Karpas-422 (cell line): ENCODE data around the gene PRSS12. TPM values are rescaled to one million over a fixed set of nuclear protein-coding genes. Genes with fewer than 3 reads are reported as not detected.

ENCODE experiments used
- DNase-seq: peaks from one replicate; pipeline ENCODE4 v3.0.0-alpha.2; 2015
- H2AFZ ChIP-seq: fragments of 200-600 bp; sonication (generic); 2 replicates; pipeline ENCODE4 v1.6.1; 2014; ENCODE audit warnings: antibody characterized with exemption, low read length, mixed read lengths
- H3K27ac ChIP-seq: fragments of 200-600 bp; sonication (generic); 2 replicates; pipeline ENCODE4 v1.5.1; 2014; ENCODE audit warnings: mild to moderate bottlenecking, low read length, moderate library complexity
- H3K27me3 ChIP-seq: fragments of 200-600 bp; sonication (generic); 2 replicates; pipeline ENCODE4 v1.6.1; 2014; ENCODE audit warnings: low read length, mixed read lengths
- H3K36me3 ChIP-seq: fragments of 200-600 bp; sonication (generic); 2 replicates; pipeline ENCODE4 v1.6.1; 2014; ENCODE audit warnings: low read length, mixed read lengths; ENCODE audit not compliant: insufficient read depth
- H3K4me1 ChIP-seq: fragments of 200-600 bp; sonication (generic); 2 replicates; pipeline ENCODE4 v1.6.1; 2014; ENCODE audit warnings: mild to moderate bottlenecking, low read length, mixed read lengths
- H3K4me2 ChIP-seq: fragments of 200-600 bp; sonication (generic); 2 replicates; pipeline ENCODE4 v1.6.1; 2014; ENCODE audit warnings: low read length, low read depth, mild to moderate bottlenecking; ENCODE audit not compliant: poor library complexity, severe bottlenecking
- H3K4me3 ChIP-seq: fragments of 200-600 bp; sonication (generic); 2 replicates; pipeline ENCODE4 v1.5.1; 2014; ENCODE audit warnings: mild to moderate bottlenecking, antibody characterized with exemption, low read length, mixed read lengths
- H3K79me2 ChIP-seq: fragments of 200-600 bp; sonication (generic); 2 replicates; pipeline ENCODE4 v1.6.1; 2014; ENCODE audit warnings: mild to moderate bottlenecking, low read length, mixed read lengths
- H3K9ac ChIP-seq: fragments of 200-600 bp; sonication (generic); 2 replicates; pipeline ENCODE4 v1.6.0; 2014; ENCODE audit warnings: low read length
- H3K9me2 ChIP-seq: fragments of 200-600 bp; sonication (generic), shearing (Covaris generic); replicated peaks from 2 replicates; pipeline ENCODE4 v1.6.0; 2014; ENCODE audit warnings: mild to moderate bottlenecking, low read length, moderate library complexity; ENCODE audit not compliant: insufficient read depth
- H3K9me3 ChIP-seq: fragments of 300-700, 200-600 bp; sonication (generic); 2 replicates; pipeline ENCODE4 v1.6.1; 2014; ENCODE audit warnings: low read length, mixed read lengths
- H4K20me1 ChIP-seq: fragments of 200-600 bp; sonication (generic); 2 replicates; pipeline ENCODE4 v1.6.1; 2014; ENCODE audit warnings: mild to moderate bottlenecking, antibody characterized with exemption, low read length, low read depth; ENCODE audit not compliant: insufficient read depth
- total RNA-seq: library from RNA; depleted of rRNA; stranded (reverse); fragments of >200 nt; shearing (Covaris generic); gene quantifications from 2 replicates; pipeline ENCODE4 v1.2.3, GENCODE V29; 2014; ENCODE audit warnings: low replicate concordance

Gene PRSS12
- total RNA-seq, 1 experiment from 2014 or later, result not detected

DNA sequence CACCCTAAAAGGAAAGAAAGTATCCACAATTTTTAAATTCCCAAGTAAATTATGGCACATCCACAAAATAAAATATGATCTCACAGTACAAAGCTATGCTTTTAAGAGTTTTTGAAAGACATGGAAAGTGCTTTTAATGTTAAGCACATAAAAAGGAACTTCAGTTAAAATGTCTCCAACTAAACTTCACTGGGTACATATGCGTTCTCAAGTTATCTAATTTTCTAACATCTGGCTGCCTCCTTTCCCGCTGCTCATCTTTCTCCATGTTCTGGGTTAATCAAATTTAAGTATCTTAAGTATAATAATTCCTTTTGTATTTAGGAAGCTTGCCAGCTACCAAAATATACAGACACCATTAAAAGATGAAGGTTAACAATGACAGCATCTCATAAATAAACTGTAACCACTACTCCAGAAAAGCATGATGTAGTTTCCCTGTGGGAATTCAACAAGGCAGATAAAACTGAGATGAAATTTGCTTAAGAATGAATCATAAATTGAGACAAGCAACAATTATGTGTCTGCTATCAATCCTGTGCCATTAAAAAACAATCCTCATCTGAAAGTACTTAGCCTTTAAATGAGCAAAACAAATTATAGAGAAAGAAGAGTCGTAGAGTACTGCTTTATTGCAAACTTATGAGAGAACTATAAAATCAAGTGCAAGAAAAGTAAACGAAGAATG is 25.1 kb downstream of the PRSS12 start:
- Histone ChIP-seq H3K4me3 (no peak overlapping the region), H4K20me1 (no peaks in the 10 kb centered on the region), H3K36me3 (no peaks in the 10 kb centered on the region), H3K9ac (no peak overlapping the region), H3K27ac (no peak overlapping the region), H3K4me2 (no peak overlapping the region), H3K9me3 (no peaks in the 10 kb centered on the region), H3K9me2 (no peaks in the 10 kb centered on the region), H3K27me3 (no peaks in the 10 kb centered on the region), H3K79me2 (no peaks in the 10 kb centered on the region), H3K4me1 (no peaks in the 10 kb centered on the region), H2AFZ (no peak overlapping the region)
- DNase-seq, result no peak

DNA sequence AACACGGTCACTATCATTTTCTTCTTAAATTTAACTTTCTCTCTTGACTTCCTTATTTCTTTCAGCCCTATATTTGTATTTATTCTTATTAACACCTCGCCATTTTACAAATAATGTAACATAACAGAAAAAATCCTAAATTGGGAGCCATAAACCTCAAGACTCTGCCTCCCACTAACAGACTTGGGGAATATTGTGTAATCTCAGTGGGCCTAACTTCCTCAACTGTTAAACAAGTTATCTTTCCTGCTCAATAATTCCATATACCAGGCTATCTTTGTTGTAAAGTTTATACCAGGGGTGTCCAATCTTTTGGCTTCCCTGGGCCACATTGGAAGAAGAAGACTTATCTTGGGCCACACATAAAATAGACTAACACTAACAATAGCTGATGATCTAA is 26.2 kb downstream of the PRSS12 start:
- H3K4me1 ChIP-seq, result no peaks in the 10 kb centered on the region
- no peak overlapping the region for H3K4me3 ChIP-seq
- no peak overlapping the region for H3K4me2 ChIP-seq
- H3K27me3 ChIP-seq, result no peaks in the 10 kb centered on the region
- no peaks in the 10 kb centered on the region for H3K9me3 ChIP-seq
- no peak for DNase-seq
- H3K36me3 ChIP-seq, result no peaks in the 10 kb centered on the region
- H3K79me2 ChIP-seq, result no peaks in the 10 kb centered on the region
- H4K20me1 ChIP-seq, result no peaks in the 10 kb centered on the region
- no peak overlapping the region for H3K9ac ChIP-seq
- H3K27ac ChIP-seq, result no peak overlapping the region
- H3K9me2 ChIP-seq, result no peaks in the 10 kb centered on the region
- H2AFZ ChIP-seq, result no peak overlapping the region

- H3K4me2 ChIP-seq, result no peak overlapping the region
- H3K4me3 ChIP-seq, result no peak overlapping the region
- no peaks in the 10 kb centered on the region for H3K27me3 ChIP-seq
- H3K9ac ChIP-seq, result no peak overlapping the region
- no peaks in the 10 kb centered on the region for H3K4me1 ChIP-seq
- no peaks in the 10 kb centered on the region for H3K9me3 ChIP-seq
- no peak for DNase-seq
- no peaks in the 10 kb centered on the region for H4K20me1 ChIP-seq
- H2AFZ ChIP-seq, result no peak overlapping the region
- no peak overlapping the region for H3K27ac ChIP-seq
- H3K36me3 ChIP-seq, result no peaks in the 10 kb centered on the region
- no peaks in the 10 kb centered on the region for H3K79me2 ChIP-seq
- no peaks in the 10 kb centered on the region for H3K9me2 ChIP-seq
Observed at GRCh38 chr4:118325431-118325830, 27.4 kb downstream of the PRSS12 start.

GRCh38 chr4:118322831-118323502 is 29.8 kb downstream of the PRSS12 start:
- H2AFZ ChIP-seq, result no peak overlapping the region
- no peak overlapping the region for H3K27ac ChIP-seq
- H3K4me1 ChIP-seq, result no peaks in the 10 kb centered on the region
- no peak overlapping the region for H3K4me3 ChIP-seq
- H3K4me2 ChIP-seq, result no peak overlapping the region
- no peaks in the 10 kb centered on the region for H3K79me2 ChIP-seq
- DNase-seq, result no peak
- H3K9ac ChIP-seq, result no peak overlapping the region
- H4K20me1 ChIP-seq, result no peaks in the 10 kb centered on the region
- H3K36me3 ChIP-seq, result no peaks in the 10 kb centered on the region
- H3K27me3 ChIP-seq, result no peaks in the 10 kb centered on the region
- no peaks in the 10 kb centered on the region for H3K9me3 ChIP-seq
- H3K9me2 ChIP-seq, result no peaks in the 10 kb centered on the region

GRCh38 chr4:118318931-118319330 is 33.9 kb downstream of the PRSS12 start:
- no peaks in the 10 kb centered on the region for H3K36me3 ChIP-seq
- no peak overlapping the region for H3K27ac ChIP-seq
- no peaks in the 10 kb centered on the region for H4K20me1 ChIP-seq
- H3K9me3 ChIP-seq, result no peaks in the 10 kb centered on the region
- no peaks in the 10 kb centered on the region for H3K79me2 ChIP-seq
- no peaks in the 10 kb centered on the region for H3K27me3 ChIP-seq
- no peak overlapping the region for H3K4me2 ChIP-seq
- no peak overlapping the region for H3K4me3 ChIP-seq
- H3K4me1 ChIP-seq, result no peaks in the 10 kb centered on the region
- no peak overlapping the region for H2AFZ ChIP-seq
- no peak for DNase-seq
- H3K9ac ChIP-seq, result no peak overlapping the region
- no peaks in the 10 kb centered on the region for H3K9me2 ChIP-seq

GRCh38 chr4:118317691-118318090 is 35.1 kb downstream of the PRSS12 start:
- no peaks in the 10 kb centered on the region for H3K9me2 ChIP-seq
- H3K27me3 ChIP-seq, result no peaks in the 10 kb centered on the region
- no peak overlapping the region for H3K4me2 ChIP-seq
- no peak overlapping the region for H3K9ac ChIP-seq
- no peaks in the 10 kb centered on the region for H3K4me1 ChIP-seq
- H3K4me3 ChIP-seq, result no peak overlapping the region
- DNase-seq, result no peak
- no peak overlapping the region for H2AFZ ChIP-seq
- H3K9me3 ChIP-seq, result no peaks in the 10 kb centered on the region
- no peaks in the 10 kb centered on the region for H4K20me1 ChIP-seq
- no peaks in the 10 kb centered on the region for H3K36me3 ChIP-seq
- no peak overlapping the region for H3K27ac ChIP-seq
- no peaks in the 10 kb centered on the region for H3K79me2 ChIP-seq

DNA sequence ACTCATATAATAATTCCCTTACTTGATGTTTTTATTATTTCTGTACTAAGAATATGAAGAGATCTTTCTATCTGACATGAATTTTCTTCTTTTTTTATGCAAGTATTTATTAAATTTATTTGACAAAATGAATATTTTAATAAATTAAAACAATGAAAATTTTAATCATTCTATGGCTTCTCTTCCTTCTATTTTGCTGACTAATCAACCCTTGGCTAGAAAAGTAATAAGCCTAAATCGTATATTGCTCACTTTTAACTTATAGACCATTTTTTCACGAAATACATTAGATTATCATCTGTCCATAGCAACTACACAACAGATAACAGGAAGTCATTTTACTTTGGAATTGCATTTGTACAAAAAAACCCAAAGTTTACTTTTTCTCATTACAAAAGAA is 38.6 kb downstream of the PRSS12 start:
- no peaks in the 10 kb centered on the region for H3K79me2 ChIP-seq
- no peaks in the 10 kb centered on the region for H4K20me1 ChIP-seq
- no peaks in the 10 kb centered on the region for H3K9me2 ChIP-seq
- no peak overlapping the region for H3K27ac ChIP-seq
- H3K9ac ChIP-seq, result no peak overlapping the region
- no peak overlapping the region for H3K4me2 ChIP-seq
- no peaks in the 10 kb centered on the region for H3K4me1 ChIP-seq
- H2AFZ ChIP-seq, result no peak overlapping the region
- no peak overlapping the region for H3K4me3 ChIP-seq
- H3K36me3 ChIP-seq, result no peaks in the 10 kb centered on the region
- no peak for DNase-seq
- H3K9me3 ChIP-seq, result no peaks in the 10 kb centered on the region
- no peaks in the 10 kb centered on the region for H3K27me3 ChIP-seq

- no peak overlapping the region for H3K4me3 ChIP-seq
- no peak overlapping the region for H2AFZ ChIP-seq
- no peaks in the 10 kb centered on the region for H3K4me1 ChIP-seq
- no peaks in the 10 kb centered on the region for H3K36me3 ChIP-seq
- H3K27me3 ChIP-seq, result no peaks in the 10 kb centered on the region
- no peak overlapping the region for H3K27ac ChIP-seq
- no peaks in the 10 kb centered on the region for H4K20me1 ChIP-seq
- H3K79me2 ChIP-seq, result no peaks in the 10 kb centered on the region
- H3K4me2 ChIP-seq, result no peak overlapping the region
- H3K9me3 ChIP-seq, result no peaks in the 10 kb centered on the region
- DNase-seq, result no peak
- no peak overlapping the region for H3K9ac ChIP-seq
- no peaks in the 10 kb centered on the region for H3K9me2 ChIP-seq
Observed at GRCh38 chr4:118313098-118313497, 39.7 kb downstream of the PRSS12 start.
